GM12878 (cell line): ENCODE measurements around the gene UBE2D3. TPM values are rescaled to one million over a fixed set of nuclear protein-coding genes. Genes with fewer than 3 reads are reported as not detected.

Source experiments
- ATAC-seq: fragments of 200-7000 bp; cut with Tn5 transposase; 3 replicates; pipeline ENCODE4 v1.9.1; 2020; ENCODE audit warnings: mild to moderate bottlenecking, moderate library complexity
- BruUV-seq: library from RNA; stranded (reverse); fragments of 400-500 nt; replicated peaks from 2 replicates; lab custom pipeline; 2021; lab: Mats Ljungman, UMichigan
- CTCF ChIA-PET: fragments of 300-600 bp; sonication (Branson Sonifier 250); formaldehyde crosslinking; extraction: SDS; loops from one replicate; lab custom pipeline; 2021; ENCODE audit warnings: inconsistent platforms; lab: Yijun Ruan, JAX
- POLR2A ChIA-PET: fragments of 350-600 bp; formaldehyde crosslinking; extraction: SDS; loops from one replicate; lab custom pipeline; 2021; ENCODE audit warnings: inconsistent platforms; lab: Charles Lee
- RAD21 ChIA-PET: fragments of 300-600 bp; sonication (Branson Sonifier 250); formaldehyde crosslinking; loops from one replicate; lab custom pipeline; 2023; ENCODE audit warnings: antibody characterized with exemption; ENCODE audit not compliant: unreplicated experiment; lab: Charles Lee
- SMC1A ChIA-PET: fragments of 300-600 bp; sonication (Branson Sonifier 250); formaldehyde crosslinking; loops from one replicate; lab custom pipeline; 2023; ENCODE audit not compliant: unreplicated experiment, uncharacterized antibody; lab: Charles Lee
- DNase-seq: peaks from one replicate; pipeline ENCODE4 v3.0.0-alpha.2; 2011; ENCODE audit warnings: low read depth, low spot score
- FAIRE-seq: peaks from 3 replicates; lab custom pipeline; 2011; peaks lifted over from hg19 to GRCh38; lab: Jason Lieb, UNC
- H2AFZ ChIP-seq: 2 replicates; pipeline ENCODE4 v1.6.0; 2011; ENCODE audit warnings: low read depth, low read length, control low read depth; ENCODE audit not compliant: control insufficient read depth
- H3K27ac ChIP-seq: 2 replicates; pipeline ENCODE4 v1.5.1; 2011; ENCODE audit warnings: control low read depth; ENCODE audit not compliant: control insufficient read depth, insufficient read depth
- H3K27me3 ChIP-seq, 2 experiments: replicated peaks in 1 of 2; 2 replicates each; pipeline versions ENCODE4 v1.6.0 to v1.6.1; 2011; ENCODE audit warnings: low read length in 1 of 2; ENCODE audit not compliant: control insufficient read depth in 2 of 2, insufficient read depth in 2 of 2
- H3K36me3 ChIP-seq, 2 experiments: 2 replicates each; pipeline ENCODE4 v1.5.1; 2011; ENCODE audit warnings: low read length in 1 of 2; ENCODE audit not compliant: control insufficient read depth in 2 of 2, insufficient read depth in 2 of 2
- H3K4me1 ChIP-seq: 2 replicates; pipeline ENCODE4 v1.6.1; 2011; ENCODE audit warnings: mild to moderate bottlenecking, low read length, moderate library complexity, mixed read lengths; ENCODE audit not compliant: control insufficient read depth, insufficient read depth
- H3K4me2 ChIP-seq: 2 replicates; pipeline ENCODE4 v1.6.0; 2011; ENCODE audit warnings: control low read depth; ENCODE audit not compliant: control insufficient read depth, insufficient read depth
- H3K4me3 ChIP-seq: fragments of 200-600 bp; sonication (generic); 2 replicates; pipeline ENCODE4 v1.5.1; 2016
- H3K79me2 ChIP-seq: 2 replicates; pipeline ENCODE4 v1.6.0; 2011; ENCODE audit warnings: low read length; ENCODE audit not compliant: control insufficient read depth, insufficient read depth
- H3K9ac ChIP-seq: 2 replicates; pipeline ENCODE4 v1.8.0; 2011; ENCODE audit warnings: low read length, control low read depth, mixed read lengths; ENCODE audit not compliant: control insufficient read depth, insufficient read depth
- H3K9me3 ChIP-seq: replicated peaks from 3 replicates; pipeline ENCODE4 v1.5.1; 2011; ENCODE audit warnings: mild to moderate bottlenecking, low read length; ENCODE audit not compliant: control insufficient read depth, insufficient read depth
- H4K20me1 ChIP-seq: 2 replicates; pipeline ENCODE4 v1.6.0; 2011; ENCODE audit not compliant: control insufficient read depth, insufficient read depth
- ATF2 ChIP-seq: IDR thresholded peaks from 2 replicates; pipeline ENCODE4 v1.6.1; 2012; ENCODE audit warnings: low read length, inconsistent platforms
- SPI1 ChIP-seq: IDR thresholded peaks from 2 replicates; pipeline ENCODE4 v1.6.1; 2011; ENCODE audit warnings: low read depth, mild to moderate bottlenecking, low read length, moderate library complexity, borderline replicate concordance; ENCODE audit not compliant: insufficient read depth
- ZNF24 ChIP-seq: fragments of 450-650 bp; IDR thresholded peaks from 2 replicates; pipeline ENCODE4 v1.6.1; 2017; ENCODE audit warnings: antibody characterized with exemption, mild to moderate bottlenecking
- WGBS: methylation state at CpG from one replicate; pipeline ENCODE4 v1.1.6; 2016; ENCODE audit warnings: low lambda C conversion rate; ENCODE audit not compliant: insufficient replicate concordance, insufficient coverage; ENCODE audit errors: missing lambda C conversion rate; 5-methylcytosine and 5-hydroxymethylcytosine counted together
- in situ Hi-C: fragments of 300-500 bp; cut with MboI; formaldehyde crosslinking; loops from 9 replicates; pipeline ENCODE4 v1.14.3; 2018; ENCODE audit warnings: mixed read lengths
- intact Hi-C: fragments of 100-400 bp; cut with micrococcal nuclease; formaldehyde crosslinking; loops from one replicate; pipeline ENCODE4 v1.14.2; 2022; ENCODE audit not compliant: unreplicated experiment
- polyA plus RNA-seq, 11 experiments: library from polyadenylated mRNA; depleted of rRNA in 4 of 11; unstranded in 6 of 11; stranded (reverse) in 5 of 11; fragments of >200 nt; fragmentation: Nextera tagmentation in 4 of 11; fragmentation: Illumina TruSeq in 1 of 11; extraction: Ambion mirVana in 4 of 11; extraction: Trizol in 1 of 11; gene quantifications; 1 replicate in 1 of 11; 2 replicates in 10 of 11; pipeline versions ENCODE4 v1.2.1 to v1.2.3, GENCODE V29; 2011 to 2016; ENCODE audit warnings: inconsistent platforms in 2 of 11, missing spikeins in 2 of 11, low read depth in 1 of 11
- total RNA-seq, 4 experiments: library from RNA; depleted of rRNA in 3 of 4; stranded (reverse); fragments of >200 nt in 3 of 4; fragmentation: Illumina TruSeq in 1 of 4; extraction: Trizol in 1 of 4; gene quantifications; 2 replicates each; pipeline versions ENCODE4 v1.2.1 to v1.2.3, GENCODE V29; 2013 to 2021

The UBE2D3 gene
- total and polyA plus RNA-seq, 10 of the 15 experiments (the other 5 are each of a cell fraction or from before 2014, with no cell fraction given) = 162 to 572 (median 395) TPM

- SMC1A ChIA-PET = no interaction called here
Observed at GRCh38 chr4:102832667-102833066, 5.3 kb upstream of the UBE2D3 start.

GRCh38 chr4:102832105-102832504, 4.8 kb upstream of the UBE2D3 start:
- H3K79me2 ChIP-seq = peaks cover 14% of the 10 kb centered on the region
- intact Hi-C loops (no loop called here), in situ Hi-C loops (no loop called here)
- RAD21 ChIA-PET = interaction anchor here (10.1 kb wide), 1 partner anchor 34 kb away, joined by 139 read pairs; the partner anchor contains the start of gene CISD2
- CTCF ChIA-PET = interaction anchor here (0.8 kb wide), 1 partner anchor 174 kb away, joined by 3 read pairs; no protein-coding TSS in a partner anchor
- DNase-seq (no peak), ATAC-seq (no peak), FAIRE-seq (no peak)
- H3K4me1 ChIP-seq = peaks cover 4% of the 10 kb centered on the region; the same call in 1 of the 2 replicates
- SMC1A ChIA-PET = no interaction called here
- no peak overlapping the region for H2AFZ ChIP-seq
- H4K20me1 ChIP-seq = no peaks in the 10 kb centered on the region
- WGBS = 95% methylated on average over 4 of the region's 4 CpGs
- no peak for TF ChIP-seq ATF2
- POLR2A ChIA-PET = no interaction called here
- H3K4me2 ChIP-seq = no peak overlapping the region
- no TSS peak for BruUV-seq
- H3K9me3 ChIP-seq = no peaks in the 10 kb centered on the region
- H3K27ac ChIP-seq = no peak overlapping the region
- no peaks in the 10 kb centered on the region for H3K27me3 ChIP-seq
- no peak overlapping the region for H3K4me3 ChIP-seq
- no peaks in the 10 kb centered on the region for H3K36me3 ChIP-seq
- no peak overlapping the region for H3K9ac ChIP-seq

More at GRCh38 chr4:102832667-102833066, 5.3 kb upstream of the UBE2D3 start:
- Histone ChIP-seq H3K27ac (no peak overlapping the region), H3K4me1 (peaks cover 4% of the 10 kb centered on the region; the same call in 1 of the 2 replicates), H3K9me3 (no peaks in the 10 kb centered on the region), H3K4me2 (no peak overlapping the region), H3K36me3 (no peaks in the 10 kb centered on the region), H4K20me1 (no peaks in the 10 kb centered on the region), H3K9ac (no peak overlapping the region), H3K4me3 (no peak overlapping the region), H3K27me3 (no peaks in the 10 kb centered on the region), H3K79me2 (peaks cover 9% of the 10 kb centered on the region), H2AFZ (no peak overlapping the region)
- DNase-seq = no peak
- 0% methylated on average over 1 of the region's 1 CpG for WGBS
- in situ Hi-C loops (no loop called here), intact Hi-C loops (no loop called here)
- no peak for ATAC-seq
- ChIA-PET POLR2A (interaction anchor here (0.6 to 0.8 kb wide), 2 partner anchors 34 to 333 kb away, joined by 4 to 6 read pairs; no protein-coding TSS in a partner anchor), RAD21 (no interaction called here), CTCF (interaction anchor here (0.6 to 0.8 kb wide), 5 partner anchors 26 to 174 kb away, joined by 3 read pairs; no protein-coding TSS in a partner anchor)
- no TSS peak for BruUV-seq
- TF ChIP-seq ZNF24 (no peak), SPI1 (no peak)
- FAIRE-seq = no peak
